TTC549 (cell line): ENCODE results near the gene DAB2IP.

Experiments
- FAIRE-seq: peaks from 2 replicates; lab custom pipeline; 2012; peaks lifted over from hg19 to GRCh38; lab: Jason Lieb, UNC

DAB2IP gene

GRCh38 chr9:121703014-121703734 is 51.7 kb downstream of the DAB2IP start:
- FAIRE-seq, result no peak

GRCh38 chr9:121704281-121704680 is 52.8 kb downstream of the DAB2IP start:
- no peak for FAIRE-seq

GRCh38 chr9:121706149-121706750 is 54.8 kb downstream of the DAB2IP start:
- FAIRE-seq, result no peak

GRCh38 chr9:121707477-121708424 is 56.3 kb downstream of the DAB2IP start:
- FAIRE-seq, result no peak

GRCh38 chr9:121708768-121709488 is 57.5 kb downstream of the DAB2IP start:
- no peak for FAIRE-seq

- FAIRE-seq, result no peak
These were observed 58.4 kb downstream of the DAB2IP start for GRCh38 chr9:121709798-121710197.

GRCh38 chr9:121711281-121711680 is 59.8 kb downstream of the DAB2IP start:
- FAIRE-seq, result no peak

GRCh38 chr9:121711797-121712196 is 60.4 kb downstream of the DAB2IP start:
- FAIRE-seq, result no peak

- FAIRE-seq, result no peak
These were observed 62.1 kb downstream of the DAB2IP start for GRCh38 chr9:121713400-121714070.

GRCh38 chr9:121714075-121714705 is 62.8 kb downstream of the DAB2IP start:
- FAIRE-seq, result no peak

GRCh38 chr9:121714873-121715272 is 63.4 kb downstream of the DAB2IP start:
- no peak for FAIRE-seq

GRCh38 chr9:121717141-121717991 is 65.9 kb downstream of the DAB2IP start:
- FAIRE-seq, result no peak

GRCh38 chr9:121718084-121718483 is 66.7 kb downstream of the DAB2IP start:
- FAIRE-seq, result no peak

GRCh38 chr9:121718501-121718900 is 67.1 kb downstream of the DAB2IP start:
- no peak for FAIRE-seq

GRCh38 chr9:121720311-121721057 is 69.0 kb downstream of the DAB2IP start:
- no peak for FAIRE-seq

GRCh38 chr9:121721058-121721350 is 69.6 kb downstream of the DAB2IP start:
- no peak for FAIRE-seq

- no peak for FAIRE-seq
These were observed 70.3 kb downstream of the DAB2IP start for GRCh38 chr9:121721770-121722169.

- FAIRE-seq, result no peak
These were observed 73.8 kb downstream of the DAB2IP start for GRCh38 chr9:121725008-121725775.
